ENCODE data around the gene MYL12B.

GRCh38 chr18:3305933-3306332 lies 44.0 kb downstream of the MYL12B start:
- TF ChIP-seq, protein P1, sequence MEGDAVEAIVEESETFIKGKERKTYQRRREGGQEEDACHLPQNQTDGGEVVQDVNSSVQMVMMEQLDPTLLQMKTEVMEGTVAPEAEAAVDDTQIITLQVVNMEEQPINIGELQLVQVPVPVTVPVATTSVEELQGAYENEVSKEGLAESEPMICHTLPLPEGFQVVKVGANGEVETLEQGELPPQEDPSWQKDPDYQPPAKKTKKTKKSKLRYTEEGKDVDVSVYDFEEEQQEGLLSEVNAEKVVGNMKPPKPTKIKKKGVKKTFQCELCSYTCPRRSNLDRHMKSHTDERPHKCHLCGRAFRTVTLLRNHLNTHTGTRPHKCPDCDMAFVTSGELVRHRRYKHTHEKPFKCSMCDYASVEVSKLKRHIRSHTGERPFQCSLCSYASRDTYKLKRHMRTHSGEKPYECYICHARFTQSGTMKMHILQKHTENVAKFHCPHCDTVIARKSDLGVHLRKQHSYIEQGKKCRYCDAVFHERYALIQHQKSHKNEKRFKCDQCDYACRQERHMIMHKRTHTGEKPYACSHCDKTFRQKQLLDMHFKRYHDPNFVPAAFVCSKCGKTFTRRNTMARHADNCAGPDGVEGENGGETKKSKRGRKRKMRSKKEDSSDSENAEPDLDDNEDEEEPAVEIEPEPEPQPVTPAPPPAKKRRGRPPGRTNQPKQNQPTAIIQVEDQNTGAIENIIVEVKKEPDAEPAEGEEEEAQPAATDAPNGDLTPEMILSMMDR (IDR thresholded peaks at IDR 0.05) = no peak
- no peak for TF ChIP-seq POLR2A (IDR thresholded peaks at IDR 0.05)
